RWPE2 (cell line): ENCODE measurements around the gene PLA2G2F.

Source experiments
- ATAC-seq: fragments of 200-7000 bp; cut with Tn5 transposase; 3 replicates; pipeline ENCODE4 v1.9.1; 2021; ENCODE audit warnings: low read depth
- DNase-seq: peaks from one replicate; pipeline ENCODE4 v3.0.0-alpha.2; 2020; ENCODE audit warnings: low spot score
- H3K27ac ChIP-seq: fragments of 450-650 bp; 2 replicates; pipeline ENCODE4 v1.5.1; 2017; ENCODE audit warnings: mild to moderate bottlenecking; ENCODE audit not compliant: poor library complexity, severe bottlenecking
- H3K27me3 ChIP-seq: fragments of 250-450 bp; sonication (Bioruptor Pico); 2 replicates; pipeline ENCODE4 v1.5.1; 2021; ENCODE audit warnings: mild to moderate bottlenecking, moderate library complexity; ENCODE audit not compliant: insufficient read depth, poor library complexity, severe bottlenecking
- H3K36me3 ChIP-seq: fragments of 250-450 bp; sonication (Bioruptor Pico); 2 replicates; pipeline ENCODE4 v1.5.1; 2020; ENCODE audit warnings: low read depth, mild to moderate bottlenecking, moderate library complexity
- H3K4me1 ChIP-seq: fragments of 250-450 bp; sonication (Bioruptor Pico); 2 replicates; pipeline ENCODE4 v1.5.1; 2021; ENCODE audit warnings: mild to moderate bottlenecking, moderate library complexity; ENCODE audit not compliant: insufficient read depth, poor library complexity, severe bottlenecking
- H3K4me3 ChIP-seq: fragments of 250-450 bp; sonication (Bioruptor Pico); 2 replicates; pipeline ENCODE4 v1.5.1; 2021; ENCODE audit warnings: mild to moderate bottlenecking, moderate library complexity; ENCODE audit not compliant: severe bottlenecking
- H3K9me3 ChIP-seq: fragments of 250-450 bp; sonication (Bioruptor Pico); 2 replicates; pipeline ENCODE4 v1.5.1; 2021; ENCODE audit warnings: mild to moderate bottlenecking, moderate library complexity; ENCODE audit not compliant: severe bottlenecking
- CTCF ChIP-seq: fragments of 450-650 bp; IDR thresholded peaks from one replicate; pipeline ENCODE4 v1.5.1; 2017; ENCODE audit warnings: mild to moderate bottlenecking, moderate library complexity; ENCODE audit not compliant: poor library complexity, severe bottlenecking

The PLA2G2F gene

DNA sequence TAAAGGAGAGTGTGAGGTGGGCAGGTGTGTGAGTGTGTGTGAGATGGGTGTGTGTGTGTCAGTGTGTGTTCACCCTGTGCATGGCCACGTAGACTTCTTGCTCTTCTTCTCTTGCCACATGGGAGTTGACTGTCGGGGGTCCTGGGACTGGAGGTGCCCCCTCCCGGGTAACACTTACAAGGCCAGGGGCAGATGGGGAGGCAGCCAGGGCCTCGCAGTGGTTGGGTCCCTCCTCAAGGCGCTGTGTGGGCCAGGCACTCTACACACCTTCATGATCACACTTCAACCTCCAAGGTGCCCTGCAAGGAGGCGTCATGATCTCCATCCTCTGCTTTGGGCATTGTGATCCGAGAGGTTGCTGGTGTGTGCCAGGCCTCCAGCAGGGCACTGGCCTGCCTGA is 2.3 kb downstream of the PLA2G2F start:
- Histone ChIP-seq H3K4me1 (peaks cover 5% of the 10 kb centered on the region), H3K27ac (no peak overlapping the region), H3K36me3 (no peaks in the 10 kb centered on the region), H3K27me3 (no peaks in the 10 kb centered on the region), H3K4me3 (no peak overlapping the region), H3K9me3 (no peaks in the 10 kb centered on the region)
- no peak for TF ChIP-seq CTCF
- DNase-seq (no peak), ATAC-seq (no peak)

- Histone ChIP-seq H3K27ac (no peak overlapping the region), H3K4me3 (no peak overlapping the region), H3K9me3 (no peaks in the 10 kb centered on the region), H3K27me3 (no peaks in the 10 kb centered on the region), H3K4me1 (peaks cover 2% of the 10 kb centered on the region), H3K36me3 (no peaks in the 10 kb centered on the region)
- ATAC-seq, result no peak
- no peak for DNase-seq
- no peak for TF ChIP-seq CTCF
Measured at GRCh38 chr1:20142001-20142710, 3.0 kb downstream of the PLA2G2F start.

DNA sequence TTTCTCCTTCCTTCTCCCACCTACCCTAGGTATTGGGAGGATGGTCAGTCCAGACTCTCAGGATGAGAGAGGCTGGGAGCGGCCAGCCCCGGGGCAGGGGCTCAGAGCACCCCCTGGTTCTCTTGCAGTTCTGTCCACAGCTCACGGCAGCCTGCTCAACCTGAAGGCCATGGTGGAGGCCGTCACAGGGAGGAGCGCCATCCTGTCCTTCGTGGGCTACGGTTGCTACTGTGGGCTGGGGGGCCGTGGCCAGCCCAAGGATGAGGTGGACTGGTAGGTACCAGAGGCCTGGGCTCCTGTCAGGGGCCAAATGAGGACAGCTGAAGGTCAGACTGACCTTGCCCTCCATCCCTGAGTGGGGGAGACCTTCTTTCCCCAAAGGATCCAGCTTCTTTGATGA is 4.2 kb downstream of the PLA2G2F start:
- Histone ChIP-seq H3K9me3 (no peaks in the 10 kb centered on the region), H3K36me3 (no peaks in the 10 kb centered on the region), H3K4me1 (no peaks in the 10 kb centered on the region), H3K4me3 (no peak overlapping the region), H3K27ac (no peak overlapping the region), H3K27me3 (no peaks in the 10 kb centered on the region)
- ATAC-seq, result no peak
- DNase-seq, result no peak
- TF ChIP-seq CTCF, result no peak

DNA sequence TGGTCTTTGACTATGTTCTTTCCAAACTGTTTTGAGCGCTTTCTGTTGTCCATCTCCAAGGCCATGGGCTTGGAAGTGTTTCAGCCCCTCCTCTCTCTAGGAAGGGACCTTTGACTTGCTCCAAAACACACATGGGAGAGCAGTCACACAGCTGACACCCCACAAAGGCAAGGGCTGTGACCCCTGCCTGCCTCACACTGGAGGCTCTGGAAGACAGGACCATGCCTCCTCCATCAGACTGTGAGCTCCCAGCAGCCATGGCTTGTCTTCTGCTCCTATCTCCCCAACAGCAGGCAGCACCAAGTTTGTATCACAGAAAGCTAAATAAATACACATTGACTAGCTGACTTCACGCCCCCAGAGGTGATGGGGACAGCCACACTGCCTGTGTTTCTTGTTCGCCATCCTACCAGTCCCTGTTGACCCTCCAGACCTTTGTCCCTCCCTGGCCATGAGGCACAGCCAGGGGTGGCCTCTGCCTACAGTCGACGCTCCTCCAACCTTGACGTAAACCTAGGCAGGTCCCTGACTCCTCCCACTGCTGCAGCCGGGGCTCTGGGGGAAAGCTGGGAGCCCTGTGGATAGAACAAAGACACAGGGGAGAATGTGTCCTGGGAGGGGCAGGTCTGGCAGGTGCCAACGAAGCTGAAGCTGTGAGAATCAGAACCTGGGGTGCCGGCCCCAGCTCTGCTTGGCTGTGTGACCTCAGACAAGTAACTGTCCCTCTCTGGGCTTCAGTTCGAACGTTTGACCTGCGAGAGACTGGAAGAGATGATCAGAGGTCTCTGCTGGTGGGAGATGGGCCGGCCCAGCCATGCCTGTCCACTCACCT is 4.8 kb downstream of the PLA2G2F start:
- no peak for ATAC-seq

More for the DNA sequence above, 4.8 kb downstream of the PLA2G2F start:
- Histone ChIP-seq H3K36me3 (no peaks in the 10 kb centered on the region), H3K4me3 (no peak overlapping the region), H3K4me1 (no peaks in the 10 kb centered on the region), H3K9me3 (no peaks in the 10 kb centered on the region), H3K27ac (no peak overlapping the region), H3K27me3 (no peaks in the 10 kb centered on the region)
- TF ChIP-seq CTCF, result no peak
- DNase-seq, result no peak
